ENCODE measurements around the gene CXCR6. TPM values are rescaled to one million over a fixed set of nuclear protein-coding genes. Genes with fewer than 3 reads are reported as not detected.

CXCR6 gene
- total and polyA plus RNA-seq, 2 of the 13 experiments (the other 11 are each of a cell fraction or from before 2014, with no cell fraction given) = not detected

DNA sequence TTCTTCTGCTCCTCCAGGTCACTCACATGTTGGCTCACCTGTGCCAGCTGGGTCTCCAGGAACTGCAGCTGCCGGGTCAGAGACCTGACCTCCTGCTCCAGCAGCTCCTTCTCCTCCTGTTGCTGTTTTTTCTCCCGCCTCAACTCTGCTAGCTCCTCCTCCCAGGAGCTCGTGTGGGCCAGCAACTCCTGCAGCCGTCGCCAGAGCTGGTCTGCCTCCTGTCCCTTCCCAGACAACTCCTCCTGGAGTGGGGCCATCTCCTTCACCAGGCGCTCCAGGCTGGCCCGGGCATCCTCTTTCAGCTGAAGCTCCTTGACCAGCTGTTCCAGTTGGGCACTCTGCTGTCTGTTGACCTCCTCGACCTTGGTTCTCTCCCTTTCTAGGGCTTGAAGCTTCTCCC lies 24.5 kb downstream of the CXCR6 start:
- in situ Hi-C loops (cut with HindIII; ENCODE audit: extremely low pct_ligation_motif_present, low pct_unique_long_range_greater_than_20kb) = no loop called here
- no peaks in the 10 kb centered on the region for H3K79me2 ChIP-seq (ENCODE audit: insufficient read depth, low read length)
- no peak for FAIRE-seq
- no peaks in the 10 kb centered on the region for H3K27me3 ChIP-seq (ENCODE audit: control insufficient read depth in 1 of 2, insufficient read depth in 2 of 2, low read length in 2 of 2)
- 97% methylated on average over 8 of the region's 8 CpGs for WGBS (ENCODE audit: low lambda C conversion rate)
- no peak overlapping the region for H2AFZ ChIP-seq (ENCODE audit: low read length)
- DNase-seq (ENCODE audit: low spot score) = no peak
- no peak for ATAC-seq
- no peak overlapping the region for H3K4me3 ChIP-seq (replicated peaks in 1 of 3; ENCODE audit: insufficient read depth in 1 of 3, low read depth in 2 of 3, low read length in 3 of 3)
- no peaks in the 10 kb centered on the region for H3K4me1 ChIP-seq (ENCODE audit: insufficient read depth, low read length)
- H3K27ac ChIP-seq (ENCODE audit: extremely low read length, insufficient read depth, low read length) = no peak overlapping the region
- peaks cover 36 to 70% of the 10 kb centered on the region in 2 experiments for H3K36me3 ChIP-seq (replicated peaks in 1 of 2; ENCODE audit: control insufficient read depth in 1 of 2, insufficient read depth in 2 of 2, low read length in 2 of 2)
- intact Hi-C loops (cut with micrococcal nuclease; ENCODE audit: unreplicated experiment) = no loop called here
- TF ChIP-seq ZFY (CRISPR knock-in tag; IDR thresholded peaks at IDR 0.05) (no peak), ZSCAN30 (CRISPR knock-in tag; IDR thresholded peaks at IDR 0.05) (no peak), CHD2 (IDR thresholded peaks at IDR 0.05; ENCODE audit: low read depth, low read length) (no peak), GATAD2A (CRISPR knock-in tag; IDR thresholded peaks at IDR 0.05) (no peak), CBX1 (IDR thresholded peaks at IDR 0.05; ENCODE audit: low read depth) (no peak), SP2 (CRISPR knock-in tag; IDR thresholded peaks at IDR 0.05) (no peak), ZNF816 (CRISPR knock-in tag; IDR thresholded peaks at IDR 0.05; ENCODE audit: borderline replicate concordance) (no peak)
- TF ChIP-seq, protein P1, sequence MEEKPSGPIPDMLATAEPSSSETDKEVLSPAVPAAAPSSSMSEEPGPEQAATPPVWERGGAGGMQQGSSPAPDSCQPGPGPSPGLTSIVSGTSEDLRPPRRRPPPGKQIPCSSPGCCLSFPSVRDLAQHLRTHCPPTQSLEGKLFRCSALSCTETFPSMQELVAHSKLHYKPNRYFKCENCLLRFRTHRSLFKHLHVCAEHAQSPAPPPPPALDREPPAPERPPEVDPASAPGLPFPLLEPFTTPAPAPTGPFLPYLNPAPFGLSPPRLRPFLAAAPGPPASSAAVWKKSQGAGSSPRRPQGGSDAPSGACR (CRISPR knock-in tag; IDR thresholded peaks at IDR 0.05) = no peak
- no peak overlapping the region for H3K9ac ChIP-seq (ENCODE audit: insufficient read depth, low read depth, low read length)
- H3K4me2 ChIP-seq (ENCODE audit: low read depth, low read length) = no peak overlapping the region
- POLR2A ChIA-PET = no interaction called here
- H3K9me3 ChIP-seq (ENCODE audit: low read length) = no peaks in the 10 kb centered on the region
- BruUV-seq (replicated peaks) = no TSS peak
- H4K20me1 ChIP-seq (ENCODE audit: insufficient read depth, low read length) = no peaks in the 10 kb centered on the region; the same call in 1 of the 2 replicates
- CTCF ChIA-PET (ENCODE audit: low intra/inter-chr PET ratio, low total read pairs) = no interaction called here

DNA sequence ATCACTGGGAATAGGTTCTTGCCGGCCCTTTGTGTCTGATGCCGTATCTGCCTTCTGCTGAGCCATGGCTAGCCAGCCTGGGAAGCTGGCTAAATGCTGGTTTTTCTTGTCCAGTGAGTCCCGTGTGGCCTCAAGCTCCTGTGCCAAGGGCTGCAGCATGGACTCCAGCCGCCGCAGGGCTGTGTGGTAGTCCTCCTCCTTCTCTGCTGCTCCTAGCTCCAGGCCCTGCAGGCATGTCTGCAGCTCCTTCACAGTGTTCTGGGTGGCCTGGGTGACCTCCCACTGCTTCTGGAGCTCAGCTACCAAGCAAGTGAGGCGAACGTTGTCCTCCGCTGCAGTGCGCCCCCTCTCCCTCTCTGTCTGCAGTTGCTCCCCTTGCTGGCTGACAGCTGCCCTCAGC lies 24.9 kb downstream of the CXCR6 start:
- H2AFZ ChIP-seq (ENCODE audit: low read length) = no peak overlapping the region
- no peak overlapping the region for H3K4me2 ChIP-seq (ENCODE audit: low read depth, low read length)
- H3K4me3 ChIP-seq (replicated peaks in 1 of 3; ENCODE audit: insufficient read depth in 1 of 3, low read depth in 2 of 3, low read length in 3 of 3) = no peak overlapping the region
- POLR2A ChIA-PET = no interaction called here
- H3K36me3 ChIP-seq (replicated peaks in 1 of 2; ENCODE audit: control insufficient read depth in 1 of 2, insufficient read depth in 2 of 2, low read length in 2 of 2) = peaks cover 35 to 72% of the 10 kb centered on the region in 2 experiments
- no peaks in the 10 kb centered on the region for H3K4me1 ChIP-seq (ENCODE audit: insufficient read depth, low read length)
- FAIRE-seq = no peak
- in situ Hi-C loops (cut with HindIII; ENCODE audit: extremely low pct_ligation_motif_present, low pct_unique_long_range_greater_than_20kb) (no loop called here), intact Hi-C loops (cut with micrococcal nuclease; ENCODE audit: unreplicated experiment) (no loop called here)
- no peak overlapping the region for H3K27ac ChIP-seq (ENCODE audit: extremely low read length, insufficient read depth, low read length)
- H3K9ac ChIP-seq (ENCODE audit: insufficient read depth, low read depth, low read length) = no peak overlapping the region
- no peaks in the 10 kb centered on the region; the same call in 1 of the 2 replicates for H4K20me1 ChIP-seq (ENCODE audit: insufficient read depth, low read length)
- no peaks in the 10 kb centered on the region for H3K79me2 ChIP-seq (ENCODE audit: insufficient read depth, low read length)
- ATAC-seq = no peak
- no peaks in the 10 kb centered on the region for H3K27me3 ChIP-seq (ENCODE audit: control insufficient read depth in 1 of 2, insufficient read depth in 2 of 2, low read length in 2 of 2)
- CTCF ChIA-PET (ENCODE audit: low intra/inter-chr PET ratio, low total read pairs) = no interaction called here
- no TSS peak for BruUV-seq (replicated peaks)
- DNase-seq (ENCODE audit: low spot score) = no peak
- H3K9me3 ChIP-seq (ENCODE audit: low read length) = no peaks in the 10 kb centered on the region
- WGBS (ENCODE audit: low lambda C conversion rate) = 100% methylated on average over 6 of the region's 9 CpGs
- TF ChIP-seq ZNF792 (CRISPR knock-in tag; IDR thresholded peaks at IDR 0.05) (no peak), CBX1 (IDR thresholded peaks at IDR 0.05; ENCODE audit: low read depth) (no peak), ZMYM2 (CRISPR knock-in tag; IDR thresholded peaks at IDR 0.05) (no peak), ZC3H4 (CRISPR knock-in tag; IDR thresholded peaks at IDR 0.05; ENCODE audit: borderline replicate concordance) (no peak), PAF1 (CRISPR knock-in tag; IDR thresholded peaks at IDR 0.05) (no peak), ZMYM4 (CRISPR knock-in tag; IDR thresholded peaks at IDR 0.05) (no peak), NR1H2 (CRISPR knock-in tag; IDR thresholded peaks at IDR 0.05; ENCODE audit: borderline replicate concordance, low read depth) (no peak), CBX5 (CRISPR knock-in tag; IDR thresholded peaks at IDR 0.05; ENCODE audit: borderline replicate concordance) (no peak), GATAD1 (CRISPR knock-in tag; IDR thresholded peaks at IDR 0.05) (no peak), ERF (CRISPR knock-in tag; IDR thresholded peaks at IDR 0.05) (no peak), ZNF543 (CRISPR knock-in tag; IDR thresholded peaks at IDR 0.05) (no peak)
- TF ChIP-seq, protein P2, sequence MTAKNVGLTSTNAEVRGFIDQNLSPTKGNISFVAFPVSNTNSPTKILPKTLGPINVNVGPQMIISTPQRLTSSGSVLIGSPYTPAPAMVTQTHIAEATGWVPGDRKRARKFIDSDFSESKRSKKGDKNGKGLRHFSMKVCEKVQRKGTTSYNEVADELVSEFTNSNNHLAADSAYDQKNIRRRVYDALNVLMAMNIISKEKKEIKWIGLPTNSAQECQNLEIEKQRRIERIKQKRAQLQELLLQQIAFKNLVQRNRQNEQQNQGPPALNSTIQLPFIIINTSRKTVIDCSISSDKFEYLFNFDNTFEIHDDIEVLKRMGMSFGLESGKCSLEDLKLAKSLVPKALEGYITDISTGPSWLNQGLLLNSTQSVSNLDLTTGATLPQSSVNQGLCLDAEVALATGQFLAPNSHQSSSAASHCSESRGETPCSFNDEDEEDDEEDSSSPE (CRISPR knock-in tag; IDR thresholded peaks at IDR 0.05) = no peak
- TF ChIP-seq, protein P3, sequence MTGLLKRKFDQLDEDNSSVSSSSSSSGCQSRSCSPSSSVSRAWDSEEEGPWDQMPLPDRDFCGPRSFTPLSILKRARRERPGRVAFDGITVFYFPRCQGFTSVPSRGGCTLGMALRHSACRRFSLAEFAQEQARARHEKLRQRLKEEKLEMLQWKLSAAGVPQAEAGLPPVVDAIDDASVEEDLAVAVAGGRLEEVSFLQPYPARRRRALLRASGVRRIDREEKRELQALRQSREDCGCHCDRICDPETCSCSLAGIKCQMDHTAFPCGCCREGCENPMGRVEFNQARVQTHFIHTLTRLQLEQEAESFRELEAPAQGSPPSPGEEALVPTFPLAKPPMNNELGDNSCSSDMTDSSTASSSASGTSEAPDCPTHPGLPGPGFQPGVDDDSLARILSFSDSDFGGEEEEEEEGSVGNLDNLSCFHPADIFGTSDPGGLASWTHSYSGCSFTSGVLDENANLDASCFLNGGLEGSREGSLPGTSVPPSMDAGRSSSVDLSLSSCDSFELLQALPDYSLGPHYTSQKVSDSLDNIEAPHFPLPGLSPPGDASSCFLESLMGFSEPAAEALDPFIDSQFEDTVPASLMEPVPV (CRISPR knock-in tag; IDR thresholded peaks at IDR 0.05) = no peak
